Right hindlimb (tissue), 1 donor: ENCODE data around the gene MDN1.
"Not testable (repeated sequence)": the region's sequence is repeated elsewhere in the genome, so short reads cannot be mapped to it uniquely, and the experiment has no call there.

Experiments
- DNase-seq: peaks from one replicate; pipeline ENCODE4 v3.0.0-alpha.2; 2018

MDN1 gene

DNA sequence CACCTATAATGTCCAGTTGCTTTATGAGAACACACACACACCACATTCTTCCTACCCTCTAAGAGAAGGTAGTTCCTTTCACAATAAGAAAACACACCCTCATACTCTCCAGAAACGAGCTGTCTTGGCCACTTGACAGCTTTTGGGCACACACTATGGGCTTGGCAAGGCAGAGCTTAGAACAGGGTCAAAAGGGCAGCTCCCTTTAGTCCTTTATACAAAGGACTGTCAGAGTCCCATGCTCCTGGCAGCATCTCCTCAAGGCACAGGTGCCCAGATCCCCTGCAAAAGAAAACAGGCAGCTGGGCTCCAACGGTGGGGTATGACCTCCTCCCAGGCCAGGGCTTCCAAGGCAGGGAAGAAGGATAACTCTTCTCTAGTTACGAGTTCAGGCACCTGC is 176.2 kb downstream of the MDN1 start:
- DNase-seq, result no peak

DNA sequence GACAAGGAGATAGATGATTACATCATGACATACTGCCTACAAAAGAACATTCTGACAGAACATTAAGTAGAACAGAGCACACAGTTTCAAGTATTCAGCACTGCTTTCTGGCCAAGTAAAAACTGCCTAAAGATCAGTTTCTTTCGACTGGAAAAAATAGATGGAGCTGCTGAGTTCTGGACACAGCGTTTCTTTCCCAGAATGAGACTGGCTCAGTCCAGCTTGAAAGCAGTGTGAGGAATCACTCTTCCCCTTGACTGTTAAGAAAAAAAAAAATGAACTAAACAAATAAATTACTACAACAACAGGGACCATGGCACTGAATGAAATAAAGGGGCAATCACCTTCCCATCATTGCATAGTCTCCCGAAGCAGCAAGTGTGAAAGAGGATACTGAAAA is 176.6 kb downstream of the MDN1 start:
- no peak for DNase-seq

DNA sequence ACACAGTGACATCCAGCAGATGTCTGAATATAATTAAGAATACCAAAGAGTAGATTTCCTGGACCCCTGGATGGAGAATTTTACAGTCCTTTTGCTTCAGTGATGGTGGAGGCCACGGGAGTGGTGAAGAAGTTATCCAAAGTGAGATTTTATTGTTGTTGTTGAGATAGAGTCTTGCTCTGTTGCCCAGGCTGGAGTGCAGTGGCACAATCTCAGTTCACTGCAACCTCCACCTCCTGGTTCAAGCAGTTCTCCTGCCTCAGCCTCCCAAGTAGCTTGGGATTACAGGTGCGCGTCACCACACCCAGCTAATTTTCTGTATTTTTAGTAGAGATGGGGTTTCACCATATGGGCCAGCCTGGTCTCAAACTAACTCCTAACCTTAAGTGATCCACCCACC is 178.0 kb downstream of the MDN1 start:
- not testable (repeated sequence) for DNase-seq

DNA sequence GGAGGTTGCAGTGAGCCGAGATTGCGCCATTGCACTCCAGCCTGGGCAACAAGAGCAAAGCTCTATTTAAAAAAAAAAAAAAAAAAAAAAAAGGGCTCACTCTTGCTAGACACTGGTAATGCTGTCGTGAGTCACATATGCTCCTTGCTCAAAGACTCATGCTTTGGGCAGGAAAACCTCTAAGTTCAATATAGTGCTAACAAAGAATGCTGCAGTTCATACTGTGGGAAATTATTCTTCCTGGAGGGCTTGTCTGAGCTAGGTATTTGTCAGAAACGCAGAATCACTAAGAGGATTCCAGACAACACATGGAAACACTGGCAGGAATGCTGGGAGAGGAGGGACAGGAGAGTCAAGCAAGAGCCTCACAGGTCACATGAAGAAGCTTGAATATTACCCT is 178.8 kb downstream of the MDN1 start:
- DNase-seq, result no peak

DNA sequence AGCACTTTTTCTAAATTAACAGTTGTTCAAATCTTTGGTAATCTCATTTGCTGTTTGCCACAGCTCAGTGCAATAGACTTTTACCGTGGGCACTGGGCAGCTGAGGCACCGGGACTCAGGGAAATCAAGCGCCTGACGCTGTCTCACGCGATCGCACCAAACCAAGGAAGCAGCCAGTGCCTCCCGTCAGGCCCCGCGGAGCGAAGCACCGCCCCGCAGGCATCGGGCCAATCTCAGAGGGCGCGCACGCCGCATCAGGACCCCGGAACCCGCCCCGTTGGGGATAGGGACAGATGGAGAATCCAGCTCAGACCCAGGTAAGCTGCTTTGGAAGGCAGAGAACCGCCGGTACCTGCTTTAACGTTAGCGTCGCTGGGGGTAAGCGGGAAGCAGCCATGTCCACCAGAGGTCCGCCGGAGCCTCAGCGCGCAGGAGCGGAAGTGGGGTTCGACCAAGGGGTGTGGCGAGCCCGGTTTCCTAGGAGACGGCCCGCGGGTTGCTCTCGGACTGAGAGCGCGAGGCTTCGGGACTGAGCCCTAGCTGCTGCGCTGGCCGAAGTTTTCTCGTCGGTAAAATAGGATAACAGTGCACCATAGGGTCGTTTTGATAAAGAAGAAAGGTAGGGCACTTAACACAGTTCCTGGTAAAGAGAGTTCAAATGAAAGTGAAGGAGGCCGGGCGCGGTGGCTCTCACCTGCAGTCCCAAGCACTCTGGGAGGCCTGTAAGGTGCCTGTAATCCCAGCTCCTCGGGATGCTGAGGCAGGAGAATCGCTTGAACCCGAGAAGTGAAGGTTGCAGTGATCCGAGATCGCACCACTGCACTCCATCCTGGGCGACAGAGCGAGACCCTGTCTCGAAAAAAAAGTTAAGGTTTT is 181.0 kb downstream of the MDN1 start, which contains the start of gene LYRM2:
TSS of gene LYRM2 (minus strand) at position 428 of the 876 bp plus-strand sequence. CDS start at position 397, 31 bp downstream.
- peak; percentile 97 for DNase-seq

DNA sequence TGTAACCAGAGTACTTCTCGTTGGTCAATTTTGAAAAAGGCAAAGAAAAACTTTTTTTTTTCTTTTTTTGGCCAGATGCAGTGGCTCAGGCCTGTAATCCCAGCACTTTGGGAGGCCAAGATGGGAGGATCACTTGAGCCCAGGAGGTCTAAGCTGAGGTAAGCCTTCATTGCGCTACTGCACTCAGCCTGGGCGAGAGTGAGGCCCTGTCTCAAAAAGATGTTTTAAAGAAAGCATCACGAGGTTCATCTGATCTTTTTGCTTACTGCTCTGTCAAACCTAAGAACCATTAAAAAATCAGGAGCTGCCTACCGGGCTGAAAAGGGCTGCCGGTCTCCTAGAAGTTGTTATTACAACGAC is 181.7 kb downstream of the MDN1 start:
- DNase-seq, result no peak

DNA sequence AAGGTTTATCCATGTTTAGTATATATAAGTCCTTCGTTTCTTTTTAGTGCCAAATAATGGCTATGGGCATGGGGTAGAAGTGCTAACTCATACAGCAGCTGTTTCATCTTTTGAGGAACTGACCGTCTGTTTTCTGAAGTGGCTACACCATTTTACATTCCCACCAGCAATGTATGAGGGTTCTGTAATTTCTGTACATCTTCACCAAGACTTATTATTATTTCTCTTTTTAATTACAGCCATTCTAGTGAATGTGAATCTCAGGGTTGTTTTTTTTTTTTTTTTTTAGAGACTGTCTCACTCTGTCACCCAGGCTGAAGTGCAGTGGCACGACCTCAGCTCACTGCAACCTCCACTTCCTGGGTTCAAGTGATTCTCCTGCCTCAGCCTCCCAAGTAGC is 183.2 kb downstream of the MDN1 start:
- DNase-seq, result not testable (repeated sequence)

DNA sequence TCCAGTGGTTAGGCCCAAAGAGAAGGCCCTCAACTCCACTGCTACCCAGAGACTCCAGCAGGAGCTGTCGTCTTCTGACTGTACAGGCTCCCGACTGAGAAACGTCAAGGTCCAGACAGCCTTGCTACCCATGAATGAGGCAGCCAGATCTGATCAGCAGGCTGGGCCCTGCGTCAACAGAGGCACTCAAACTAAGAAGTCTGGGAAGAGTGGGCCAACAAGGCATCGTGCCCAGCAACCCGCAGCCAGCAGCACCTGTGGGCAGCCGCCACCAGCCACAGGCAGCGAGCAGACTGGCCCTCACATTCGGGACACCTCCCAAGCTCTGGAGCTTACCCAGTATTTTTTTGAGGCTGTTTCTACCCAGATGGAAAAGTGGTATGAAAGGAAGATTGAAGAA is 189.1 kb downstream of the MDN1 start:
- no peak for DNase-seq

DNA sequence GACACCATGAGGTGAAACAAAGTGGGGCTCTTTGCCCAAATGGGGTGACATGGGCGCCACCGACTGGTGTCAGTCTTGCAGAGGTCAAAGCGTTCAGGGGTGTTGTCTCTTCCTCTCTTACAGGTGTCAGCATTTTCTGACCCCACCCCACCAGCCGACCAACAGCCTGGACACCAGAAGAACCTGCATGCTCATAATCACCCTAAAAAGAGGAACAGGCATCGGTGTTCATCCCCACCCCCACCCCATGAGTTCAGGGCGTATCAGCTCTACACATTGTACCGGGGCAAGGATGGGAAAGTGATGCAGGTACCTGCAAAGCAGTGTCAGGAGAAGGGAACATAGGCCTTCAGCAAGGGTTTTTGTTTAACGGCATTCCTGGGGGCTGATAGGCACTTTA is 195.8 kb downstream of the MDN1 start:
- DNase-seq, result no peak

DNA sequence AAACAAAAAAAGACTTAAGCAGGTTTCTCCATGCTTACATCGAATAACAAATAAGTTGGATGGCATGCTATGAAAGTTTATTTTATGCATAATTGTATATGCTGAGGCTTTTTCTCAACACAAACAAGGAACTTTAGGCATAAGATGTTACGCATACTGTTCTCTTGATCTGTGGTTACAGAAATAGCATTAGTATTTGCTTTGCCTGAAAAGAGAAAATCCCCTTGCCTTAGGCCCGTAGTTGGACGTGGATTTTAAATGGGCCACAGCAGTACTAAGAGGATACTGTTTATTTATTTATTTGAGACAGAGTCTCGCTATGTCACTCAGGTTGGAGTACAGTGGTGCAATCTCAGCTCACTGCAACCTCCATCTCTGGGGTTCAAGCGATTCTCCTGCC is 200.0 kb downstream of the MDN1 start:
- DNase-seq, result no peak

DNA sequence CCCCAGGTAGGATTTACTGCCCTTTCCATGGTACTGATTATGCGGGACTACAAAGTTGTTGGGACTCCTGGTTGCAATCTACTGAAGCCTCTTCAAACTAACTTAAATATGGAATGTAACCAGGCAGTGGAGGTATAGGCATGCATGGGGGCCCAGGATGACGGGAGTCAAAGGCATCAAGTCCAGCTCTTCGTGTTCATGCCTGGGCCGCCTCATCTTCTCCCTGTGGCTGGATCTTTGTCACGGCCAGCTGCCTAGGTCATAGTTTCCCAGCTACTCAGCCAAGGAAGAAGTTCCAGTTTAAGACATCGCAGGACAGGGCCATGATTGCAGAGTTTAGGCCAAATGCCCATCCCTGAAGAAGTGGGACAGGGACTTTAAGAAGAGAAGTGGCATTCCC is 201.6 kb downstream of the MDN1 start:
- DNase-seq, result no peak

DNA sequence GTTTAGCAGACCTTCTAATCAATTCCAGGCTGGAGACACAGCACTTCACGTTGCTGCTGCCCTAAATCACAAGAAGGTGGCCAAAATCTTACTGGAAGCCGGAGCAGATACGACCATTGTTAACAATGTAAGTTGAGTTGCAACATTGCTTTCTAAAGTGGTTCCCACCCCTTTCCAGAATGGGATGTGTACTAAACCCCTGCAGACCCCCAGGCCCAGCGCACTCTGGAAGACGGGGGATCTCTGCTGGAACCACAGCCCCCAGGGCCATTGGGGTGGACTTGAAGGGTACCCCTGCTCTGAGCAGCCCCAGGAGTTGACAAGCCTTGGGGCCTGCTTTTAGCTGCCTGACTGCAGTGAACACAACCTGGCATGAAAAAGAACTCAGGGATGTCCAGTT is 203.1 kb downstream of the MDN1 start:
- DNase-seq, result no peak

DNA sequence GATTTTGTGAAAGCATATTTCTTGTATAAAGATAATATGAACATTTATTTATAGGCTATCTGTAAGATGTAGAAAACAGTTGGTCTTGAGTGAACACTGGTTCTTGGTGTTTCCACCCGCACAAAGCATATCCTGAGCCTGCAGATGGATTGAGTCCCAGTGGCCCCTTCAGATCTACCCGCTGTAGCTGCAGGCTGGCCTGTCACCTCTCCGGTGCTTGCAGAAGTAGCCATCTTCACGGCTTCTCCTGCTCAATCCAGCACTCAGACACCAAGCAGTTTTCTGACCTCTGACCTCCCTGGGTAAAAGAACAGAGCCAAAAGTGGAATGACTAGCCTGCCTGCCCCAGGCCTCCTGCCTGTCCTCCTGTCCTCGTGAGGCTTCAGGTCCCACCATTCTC is 203.7 kb downstream of the MDN1 start:
- DNase-seq, result no peak

DNA sequence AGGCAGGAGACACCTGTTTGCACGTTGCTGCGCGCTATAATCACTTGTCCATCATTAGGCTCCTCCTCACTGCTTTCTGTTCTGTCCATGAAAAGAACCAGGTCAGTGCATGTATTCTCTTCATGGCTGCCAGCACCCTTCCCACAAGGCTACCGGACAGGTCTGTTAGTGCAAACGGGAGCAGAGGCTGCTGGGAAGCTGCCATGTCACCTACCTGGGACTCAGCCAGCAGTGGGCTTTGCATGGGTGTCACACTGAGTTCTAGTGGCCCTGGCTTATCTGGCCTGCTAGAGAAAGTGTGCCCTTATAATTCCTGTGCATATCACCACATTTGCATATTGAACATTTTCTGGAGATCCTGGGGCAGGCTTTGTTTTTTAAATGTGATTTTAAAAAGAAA is 205.8 kb downstream of the MDN1 start:
- DNase-seq, result no peak

DNA sequence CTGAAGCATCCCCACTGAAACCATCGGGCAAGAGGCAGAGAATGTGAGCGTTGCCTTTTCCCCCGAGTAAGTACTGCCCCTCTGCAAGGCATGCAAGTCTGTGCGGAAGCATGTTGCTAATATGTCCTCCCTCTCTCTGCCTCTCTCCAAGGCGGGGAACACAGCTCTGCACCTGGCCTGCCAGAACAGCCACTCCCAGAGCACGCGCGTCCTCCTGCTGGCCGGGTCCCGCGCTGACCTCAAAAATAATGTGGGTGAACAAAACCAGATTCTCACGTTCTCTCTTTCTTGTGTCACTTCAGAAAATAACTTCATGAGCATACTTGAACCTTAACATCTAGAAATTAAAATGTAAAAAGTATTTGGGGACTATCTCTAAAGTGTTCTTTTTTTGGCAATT is 207.5 kb downstream of the MDN1 start:
- DNase-seq, result no peak

DNA sequence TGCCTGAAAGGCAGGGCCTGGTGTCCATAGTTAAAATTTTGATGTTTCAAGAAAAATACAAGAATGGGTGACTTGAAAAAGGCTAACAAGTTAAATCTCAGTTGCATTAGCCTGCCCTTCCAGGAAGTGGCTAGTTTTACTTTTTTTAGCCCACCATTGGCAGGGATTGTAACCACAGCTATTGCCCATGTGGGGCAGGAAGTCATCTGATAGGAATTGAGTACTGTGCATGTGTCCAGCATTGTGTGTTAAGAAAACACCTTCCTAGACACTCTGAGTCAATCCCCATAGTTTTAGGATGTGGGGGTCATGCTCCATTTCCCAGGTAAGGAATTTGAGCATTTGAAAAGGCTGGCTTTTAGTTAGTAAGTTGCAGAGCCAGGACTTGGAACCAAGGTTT is 207.9 kb downstream of the MDN1 start:
- no peak for DNase-seq

DNA sequence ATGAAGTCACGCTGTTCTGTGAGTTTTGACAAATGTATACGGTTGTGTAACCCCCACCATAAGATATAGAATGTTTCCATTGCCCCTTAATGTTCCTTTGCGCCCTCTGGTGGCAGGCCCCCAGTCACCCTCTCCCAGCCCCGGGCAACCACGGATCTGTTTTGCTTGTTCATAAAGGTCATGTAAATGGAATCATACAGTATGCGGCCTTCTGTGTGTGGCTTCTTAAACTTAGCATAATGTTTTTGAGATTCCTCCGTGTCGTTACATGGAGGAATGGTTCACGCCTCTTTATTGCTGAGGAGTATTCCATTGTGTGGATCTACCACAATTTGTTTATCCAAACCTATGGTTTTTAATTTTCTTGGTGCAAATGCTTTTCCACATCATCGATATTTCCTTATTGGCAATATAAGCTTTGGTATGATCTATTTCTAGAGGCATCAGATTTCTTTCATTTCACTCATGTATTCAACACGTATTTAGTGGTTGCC is 209.4 kb downstream of the MDN1 start:
- DNase-seq, result no peak

DNA sequence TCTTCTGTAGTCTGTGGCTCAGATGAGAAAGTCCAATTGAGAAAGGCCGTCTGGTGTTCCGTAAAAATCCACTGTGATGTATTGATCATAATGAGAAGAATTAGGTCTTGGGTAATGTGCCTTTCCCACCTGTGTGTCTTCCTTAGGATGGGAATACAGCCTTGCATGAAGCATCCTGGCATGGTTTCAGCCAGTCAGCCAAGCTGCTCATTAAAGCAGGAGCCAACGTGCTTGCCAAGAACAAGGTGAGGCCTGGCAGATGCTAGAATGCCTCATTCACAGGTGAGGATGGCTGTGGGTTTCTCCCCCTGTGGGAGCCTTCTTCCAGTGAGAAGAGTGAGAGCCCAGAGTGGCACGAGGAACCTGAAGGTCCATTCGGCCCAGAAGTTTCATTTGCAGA is 213.7 kb downstream of the MDN1 start:
- no peak for DNase-seq

DNA sequence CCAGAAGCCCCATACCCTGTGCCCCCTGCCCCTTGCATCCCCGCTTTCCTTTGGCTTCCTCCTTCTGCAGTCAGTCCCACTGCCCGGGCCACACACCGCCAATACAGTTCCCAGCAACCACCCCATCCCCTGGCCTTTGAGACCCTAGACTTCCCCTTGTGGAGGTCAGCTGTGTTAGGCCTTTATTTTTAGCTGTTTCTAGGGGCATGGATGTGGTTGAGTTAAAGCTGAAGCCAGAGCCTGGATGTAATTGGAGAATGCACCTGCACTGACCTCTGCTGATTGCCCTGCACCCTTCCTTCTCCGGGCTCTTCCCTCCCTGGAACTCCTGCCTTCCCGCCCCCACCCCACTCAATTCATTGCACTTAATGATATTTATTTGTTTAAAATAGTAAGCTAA is 214.9 kb downstream of the MDN1 start:
- no peak for DNase-seq

DNA sequence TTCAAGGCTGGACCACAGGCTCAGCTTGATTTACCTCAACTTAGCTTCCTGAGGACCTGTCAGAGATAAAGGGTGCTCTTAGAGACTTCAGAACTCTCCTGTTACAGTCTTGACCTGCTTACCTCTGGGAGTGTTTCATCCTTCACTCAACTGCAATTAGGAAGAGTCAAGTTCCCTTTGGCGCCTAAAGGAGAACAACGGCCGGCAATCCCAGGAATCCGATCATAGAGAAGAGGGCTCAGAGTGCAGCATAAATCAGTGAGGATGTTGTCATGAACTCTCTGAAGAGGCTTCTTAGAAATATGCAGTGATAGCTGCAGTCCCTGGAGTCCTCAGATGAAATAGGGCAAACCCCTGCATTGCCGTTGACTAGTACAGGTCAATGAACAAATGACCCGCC is 217.4 kb downstream of the MDN1 start:
- DNase-seq, result no peak

DNA sequence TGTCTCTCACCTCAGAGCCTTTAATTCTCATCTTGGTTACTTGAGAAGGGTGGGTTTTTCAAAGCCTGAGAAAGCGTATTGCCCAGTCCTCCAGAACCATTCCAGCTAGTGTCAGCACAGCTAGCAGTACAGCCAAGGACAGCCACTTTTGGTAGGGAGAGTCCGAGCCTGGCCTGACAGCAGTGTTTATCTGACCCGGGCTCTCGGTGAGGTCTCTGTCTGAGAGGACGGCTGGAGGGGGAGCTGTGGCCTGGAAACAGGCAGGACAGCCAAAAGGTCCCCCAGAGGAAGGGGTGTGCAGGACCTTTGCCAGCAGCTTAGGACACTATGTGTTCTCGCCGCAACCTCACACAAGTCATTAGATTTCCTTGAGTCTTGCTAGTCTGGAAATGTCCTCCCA is 219.9 kb downstream of the MDN1 start:
- no peak for DNase-seq

DNA sequence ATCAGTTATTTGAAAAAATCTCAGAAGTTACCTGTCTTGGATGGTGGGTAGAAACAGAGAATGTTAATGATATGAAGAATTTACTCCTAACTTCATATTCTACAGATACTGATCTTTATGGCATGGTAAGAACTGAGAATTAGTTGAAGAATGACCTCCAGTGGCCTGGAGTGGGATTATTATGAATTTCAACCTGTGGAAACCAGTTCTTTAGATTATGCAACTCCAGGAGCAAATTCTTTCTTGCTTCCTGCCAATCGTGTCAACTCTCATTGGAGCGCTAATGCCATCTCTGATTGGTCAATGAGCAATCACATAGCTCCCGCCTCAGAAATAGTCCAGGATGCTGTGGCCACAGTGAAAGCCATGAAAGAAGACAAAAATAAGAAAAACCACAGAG is 221.6 kb downstream of the MDN1 start:
- no peak for DNase-seq

DNA sequence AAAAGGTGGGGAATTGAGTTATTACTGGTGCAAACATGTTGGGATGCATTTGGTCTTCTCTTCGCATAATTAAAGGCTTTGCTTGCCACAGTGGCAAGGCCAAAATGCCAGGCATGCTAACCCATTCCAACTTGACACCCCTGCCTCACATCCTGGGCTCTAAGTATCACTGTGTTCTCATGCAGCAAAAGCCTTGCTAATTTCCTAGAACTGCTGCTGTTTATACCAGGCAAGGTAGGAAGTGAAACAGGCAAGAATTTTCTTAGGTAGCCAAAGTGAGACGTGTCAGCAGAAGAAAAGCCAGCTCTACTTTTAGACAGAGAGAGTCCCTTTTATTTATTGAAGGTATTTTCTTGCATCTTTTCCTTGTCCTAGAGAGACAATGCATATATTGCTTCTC is 222.2 kb downstream of the MDN1 start:
- DNase-seq, result no peak

DNA sequence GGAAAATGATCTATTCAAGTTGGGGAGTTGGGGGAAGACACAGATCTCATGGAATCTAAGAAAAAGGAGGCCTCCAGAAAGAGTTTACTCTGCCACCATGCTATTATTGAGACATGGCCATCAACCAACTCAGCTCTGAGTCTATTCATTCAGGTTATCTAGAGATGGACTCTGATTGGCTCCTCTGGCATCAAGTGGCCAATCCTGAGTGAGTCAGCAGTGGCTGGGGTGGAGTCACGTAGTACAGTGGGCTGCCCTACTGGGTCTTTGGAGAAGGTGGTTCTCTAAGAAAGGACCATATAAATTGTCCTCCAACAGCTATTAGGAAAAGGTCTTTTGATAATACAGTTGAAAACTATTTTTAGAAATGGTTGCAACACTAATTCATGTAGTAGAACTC is 223.1 kb downstream of the MDN1 start:
- DNase-seq, result no peak

DNA sequence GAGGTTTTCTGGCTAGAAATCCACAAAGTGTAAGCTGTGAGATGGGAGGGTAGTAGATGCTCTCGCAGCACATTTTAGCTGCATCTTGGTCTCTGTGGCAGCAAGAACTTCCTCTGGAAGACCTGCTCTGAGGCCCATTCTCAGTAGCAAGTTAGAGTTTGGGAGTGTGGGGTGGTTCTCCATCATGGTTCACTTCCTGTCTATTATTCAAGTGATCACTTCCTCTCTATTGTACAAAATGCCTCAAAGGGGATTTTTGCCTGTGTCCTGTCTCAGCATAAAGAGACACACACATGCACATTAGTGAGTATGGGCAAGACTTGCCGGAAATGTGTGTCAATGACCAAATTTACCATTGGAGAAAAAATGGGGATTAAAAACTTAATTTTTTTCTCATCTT is 223.5 kb downstream of the MDN1 start:
- DNase-seq, result no peak
